Endodermal cell (in vitro differentiated cells): ENCODE results near the gene BAIAP3. TPM values are rescaled to one million over a fixed set of nuclear protein-coding genes. Genes with fewer than 3 reads are reported as not detected.

Source experiments
- DNase-seq: peaks from one replicate; pipeline ENCODE4 v3.0.0-alpha.2; 2017
- H3K27ac ChIP-seq: 2 replicates; pipeline ENCODE4 v1.5.1; 2013; ENCODE audit warnings: mild to moderate bottlenecking, low read depth, low read length, moderate library complexity
- H3K27me3 ChIP-seq: 2 replicates; pipeline ENCODE4 v1.6.1; 2013; ENCODE audit warnings: mild to moderate bottlenecking, low read length, moderate library complexity; ENCODE audit not compliant: insufficient read depth, control insufficient read depth, poor library complexity, severe bottlenecking
- H3K36me3 ChIP-seq: 2 replicates; pipeline ENCODE4 v1.7.0; 2013; ENCODE audit warnings: mild to moderate bottlenecking, low read length, moderate library complexity; ENCODE audit not compliant: control insufficient read depth, insufficient read depth
- H3K4me1 ChIP-seq: one replicate; pipeline ENCODE4 v1.7.0; 2013; ENCODE audit warnings: low read length; ENCODE audit not compliant: control insufficient read depth, insufficient read depth
- H3K4me3 ChIP-seq: 2 replicates; pipeline ENCODE4 v1.5.1; 2013; ENCODE audit warnings: mild to moderate bottlenecking, low read length, moderate library complexity
- H3K9ac ChIP-seq: 2 replicates; pipeline ENCODE4 v1.6.1; 2013; ENCODE audit warnings: mild to moderate bottlenecking, low read length, moderate library complexity; ENCODE audit not compliant: poor library complexity, severe bottlenecking; ENCODE audit errors: extremely low read depth
- H3K9me3 ChIP-seq: 2 replicates; pipeline ENCODE4 v1.6.1; 2013; ENCODE audit warnings: mild to moderate bottlenecking, low read length, moderate library complexity; ENCODE audit not compliant: control insufficient read depth
- H3K27ac Mint-ChIP-seq: 2 replicates; pipeline ENCODE4 v1.8.0; 2020; ENCODE audit warnings: mixed read lengths
- H3K27me3 Mint-ChIP-seq: 2 replicates; pipeline ENCODE4 v1.8.0; 2021; ENCODE audit warnings: mild to moderate bottlenecking, mixed read lengths; ENCODE audit not compliant: insufficient read depth
- H3K36me3 Mint-ChIP-seq: 2 replicates; pipeline ENCODE4 v1.8.0; 2020; ENCODE audit warnings: low read depth, mixed read lengths
- H3K4me1 Mint-ChIP-seq: 2 replicates; pipeline ENCODE4 v1.8.0; 2020; ENCODE audit warnings: mixed read lengths
- H3K4me3 Mint-ChIP-seq: 2 replicates; pipeline ENCODE4 v1.8.0; 2020; ENCODE audit warnings: mild to moderate bottlenecking, moderate library complexity, mixed read lengths
- H3K9me3 Mint-ChIP-seq: 2 replicates; pipeline ENCODE4 v1.8.0; 2020; ENCODE audit warnings: mild to moderate bottlenecking, mixed read lengths
- CTCF ChIP-seq: fragments of 200-600 bp; sonication (generic); conservative IDR thresholded peaks from 2 replicates; pipeline ENCODE4 v1.5.0; 2021; ENCODE audit warnings: antibody characterized with exemption, mild to moderate bottlenecking
- WGBS, 2 experiments: methylation state at CpG; one replicate each; pipeline versions ENCODE4 v1.1.5 to v1.1.7; 2013; ENCODE audit warnings: missing lambda C conversion rate in 2 of 2, mixed read lengths in 1 of 2; ENCODE audit not compliant: insufficient coverage in 1 of 2, insufficient read length in 1 of 2; 5-methylcytosine and 5-hydroxymethylcytosine counted together
- total RNA-seq, 2 donors: library from RNA; stranded (reverse); fragmentation: NEBNext Ultra II Directional in 1 of 2; extraction: Animal tissue kit (Norgen Biotek cat#: 25700) in 1 of 2; gene quantifications; 2 replicates in 1 of 2; 3 replicates in 1 of 2; pipeline ENCODE4 v1.2.1, GENCODE V29; 2021

Gene BAIAP3
- total RNA-seq, 2 donors from 2014 or later = 25.0 to 43.5 TPM

- no peak for TF ChIP-seq CTCF
- DNase-seq = no peak
- no peak overlapping the region for H3K4me3 Mint-ChIP-seq
- no peaks in the 10 kb centered on the region for H3K4me1 Mint-ChIP-seq
- Histone ChIP-seq H3K4me3 (no peak overlapping the region), H3K9me3 (no peaks in the 10 kb centered on the region), H3K4me1 (no peaks in the 10 kb centered on the region), H3K27me3 (no peaks in the 10 kb centered on the region), H3K9ac (no peak overlapping the region), H3K27ac (no peak overlapping the region), H3K36me3 (no peaks in the 10 kb centered on the region)
- H3K9me3 Mint-ChIP-seq = no peaks in the 10 kb centered on the region
- peaks cover 48% of the 10 kb centered on the region for H3K36me3 Mint-ChIP-seq
- no peaks in the 10 kb centered on the region for H3K27me3 Mint-ChIP-seq
- no peak overlapping the region for H3K27ac Mint-ChIP-seq
- 92 to 94% methylated on average over 16 to 21 of the region's 21 CpGs for WGBS, 2 experiments
Observed at GRCh38 chr16:1393613-1394176, 60.2 kb downstream of the BAIAP3 start.

- 91 to 93% methylated on average over 15 to 19 of the region's 19 CpGs for WGBS, 2 experiments
- Histone ChIP-seq H3K27me3 (no peaks in the 10 kb centered on the region), H3K9me3 (no peaks in the 10 kb centered on the region), H3K36me3 (no peaks in the 10 kb centered on the region), H3K27ac (no peak overlapping the region), H3K4me3 (no peak overlapping the region), H3K4me1 (no peaks in the 10 kb centered on the region), H3K9ac (no peak overlapping the region)
- H3K36me3 Mint-ChIP-seq = peaks cover 50% of the 10 kb centered on the region
- no peak for DNase-seq
- H3K27me3 Mint-ChIP-seq = no peaks in the 10 kb centered on the region
- TF ChIP-seq CTCF = no peak
- H3K4me1 Mint-ChIP-seq = no peaks in the 10 kb centered on the region
- H3K27ac Mint-ChIP-seq = no peak overlapping the region
- H3K9me3 Mint-ChIP-seq = no peaks in the 10 kb centered on the region
- no peak overlapping the region for H3K4me3 Mint-ChIP-seq
Observed at GRCh38 chr16:1394367-1394951, 61.0 kb downstream of the BAIAP3 start.

GRCh38 chr16:1395444-1396031 is 62.1 kb downstream of the BAIAP3 start:
- no peak overlapping the region for H3K4me3 Mint-ChIP-seq
- no peaks in the 10 kb centered on the region for H3K4me1 ChIP-seq
- no peaks in the 10 kb centered on the region for H3K9me3 ChIP-seq
- 92 to 93% methylated on average over 21 to 22 of the region's 22 CpGs for WGBS, 2 experiments
- no peak for TF ChIP-seq CTCF
- no peak overlapping the region for H3K27ac Mint-ChIP-seq
- H3K4me1 Mint-ChIP-seq = no peaks in the 10 kb centered on the region
- H3K27me3 ChIP-seq = no peaks in the 10 kb centered on the region
- no peak for DNase-seq
- H3K27ac ChIP-seq = no peak overlapping the region
- no peaks in the 10 kb centered on the region for H3K27me3 Mint-ChIP-seq
- no peaks in the 10 kb centered on the region for H3K36me3 ChIP-seq
- H3K4me3 ChIP-seq = no peak overlapping the region
- peaks cover 47% of the 10 kb centered on the region for H3K36me3 Mint-ChIP-seq
- no peak overlapping the region for H3K9ac ChIP-seq
- no peaks in the 10 kb centered on the region for H3K9me3 Mint-ChIP-seq
